HG03469 (cell line): ENCODE measurements around the gene PPP2R5C.
A peak's percentile ranks its signal among the peaks of the same experiment; 100 is the strongest.
"Not testable (repeated sequence)": the region's sequence is repeated elsewhere in the genome, so short reads cannot be mapped to it uniquely, and the experiment has no call there.

Source experiments
- ATAC-seq: cut with Tn5 transposase; IDR thresholded peaks from one replicate; pipeline ENCODE4 v1.9.1; 2021; ENCODE audit warnings: mild to moderate bottlenecking, moderate library complexity, moderate number of reproducible peaks; ENCODE audit not compliant: unreplicated experiment

The PPP2R5C gene

DNA sequence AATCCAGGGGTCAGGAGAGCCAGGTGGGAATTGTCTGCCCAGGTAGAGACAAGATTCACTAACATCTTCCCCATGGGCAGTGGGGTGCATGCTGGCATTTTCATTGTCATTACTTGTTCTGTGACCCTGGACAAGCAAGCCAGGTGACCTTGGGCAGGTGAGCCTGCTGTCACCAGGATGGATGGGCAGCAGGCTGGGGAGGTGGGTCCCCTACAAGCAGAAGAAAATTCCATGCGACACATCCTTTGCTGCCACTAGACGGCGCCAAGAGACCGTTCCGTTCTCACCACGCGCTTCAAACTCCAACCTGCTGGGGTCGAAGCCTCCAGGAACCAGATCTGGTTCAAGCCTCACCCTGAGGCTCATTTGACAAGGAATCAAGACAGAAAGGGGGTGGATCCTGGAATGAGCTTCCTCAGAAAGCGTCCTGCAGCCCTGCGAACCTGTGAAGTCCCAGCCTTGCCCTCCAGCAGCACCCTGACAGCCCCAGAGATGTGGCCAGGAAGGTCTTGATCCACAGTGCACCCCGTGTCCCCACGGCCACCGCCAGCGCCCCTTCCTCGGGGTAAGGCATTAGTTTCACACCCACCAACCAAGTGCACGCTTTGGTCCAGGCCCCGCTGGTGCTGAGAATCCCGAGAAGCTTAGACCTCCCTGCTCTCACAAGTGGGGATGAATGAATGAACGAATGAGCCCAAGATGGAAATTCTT lies 199.7 kb downstream of the PPP2R5C start:
- ATAC-seq, result no peak

DNA sequence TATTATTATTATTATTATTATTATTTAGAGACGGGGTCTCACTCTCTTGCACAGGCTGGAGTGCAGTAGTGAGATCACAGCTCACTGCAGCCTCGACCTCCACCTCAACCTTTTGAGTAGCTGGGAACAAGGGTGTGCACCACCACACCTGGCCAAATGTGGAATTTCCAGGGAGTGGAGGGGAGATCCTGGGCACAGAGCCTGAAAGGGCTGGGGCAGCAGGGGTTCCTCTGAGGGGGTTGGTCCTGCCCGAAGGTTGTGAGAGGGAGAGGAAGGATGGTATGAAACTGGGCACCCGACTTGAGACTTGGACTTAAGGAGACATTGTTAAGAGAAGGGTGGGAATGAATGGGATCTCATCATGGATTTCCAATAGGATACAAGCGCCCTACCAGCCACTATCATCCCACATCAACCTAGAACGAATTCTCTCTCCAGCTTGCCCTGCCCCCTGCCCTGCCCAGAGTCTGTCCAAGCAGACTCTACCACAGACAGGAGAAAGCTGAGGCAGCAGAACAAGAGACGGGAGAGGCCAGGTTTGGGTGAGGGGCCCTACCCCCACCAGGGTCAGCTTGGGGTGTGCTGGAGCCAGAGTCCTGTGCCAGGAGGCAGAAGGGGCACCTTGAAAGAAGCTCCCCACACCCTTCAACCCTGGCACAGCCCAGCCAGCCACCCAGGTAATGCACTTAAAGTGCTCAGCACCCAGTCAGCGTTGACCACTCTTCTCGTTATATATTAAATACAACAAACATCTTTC lies 200.4 kb downstream of the PPP2R5C start:
- ATAC-seq, result no peak

- ATAC-seq, result no peak
These were observed 201.0 kb downstream of the PPP2R5C start for GRCh38 chr14:101962503-101962874.

DNA sequence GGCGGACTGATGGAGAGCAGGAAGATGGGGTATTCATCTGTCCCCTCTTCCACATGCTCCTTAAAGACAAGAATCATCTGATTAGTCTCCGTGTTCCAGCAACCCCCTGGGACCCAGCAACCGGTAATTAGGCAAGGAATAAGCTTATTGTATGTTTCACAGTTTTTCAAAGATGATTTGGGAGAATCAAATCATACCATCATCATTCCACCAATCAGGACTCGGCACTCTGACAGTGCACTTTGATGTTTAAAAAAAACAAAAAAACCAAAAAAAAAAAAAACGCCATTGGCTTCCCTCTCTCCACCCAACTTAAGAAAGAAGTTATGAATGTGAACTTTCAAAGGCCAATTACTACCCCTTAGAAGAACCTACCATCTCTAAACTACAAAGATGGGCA lies 201.5 kb downstream of the PPP2R5C start:
- no peak for ATAC-seq

DNA sequence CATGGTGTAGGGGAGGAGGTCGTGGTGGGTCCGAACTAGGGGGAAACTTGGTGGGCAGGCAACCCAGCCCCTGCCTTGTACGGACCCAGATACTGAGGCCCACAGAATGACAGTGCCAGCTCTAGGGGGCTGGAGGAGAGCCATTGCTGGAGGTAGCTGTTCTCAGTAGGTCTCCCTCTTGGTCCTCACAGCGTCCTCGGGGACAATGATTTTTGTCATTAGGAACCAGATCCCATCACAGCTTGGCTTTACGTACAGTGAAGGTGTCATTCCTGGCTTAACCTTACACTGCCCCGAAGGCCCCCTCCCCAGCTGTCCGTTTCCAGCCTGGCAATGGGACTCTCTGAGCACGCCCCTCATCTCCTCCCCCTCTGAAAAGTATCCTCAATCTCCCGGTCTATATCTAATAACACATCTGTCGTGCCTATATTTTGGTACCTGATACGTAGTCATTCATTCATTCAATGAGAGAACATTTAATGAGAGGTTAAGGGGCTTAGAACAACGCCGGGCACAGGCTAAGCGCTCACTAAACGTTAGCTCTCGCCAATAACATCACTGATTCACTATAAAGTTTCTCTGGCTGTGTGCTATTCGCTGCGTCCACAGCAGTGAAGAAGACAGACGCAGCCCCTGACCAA lies 202.3 kb downstream of the PPP2R5C start:
- ATAC-seq, result no peak

GRCh38 chr14:101964297-101965180 lies 203.0 kb downstream of the PPP2R5C start, which contains the start of gene DYNC1H1:
Gene DYNC1H1 (plus strand): TSS chr14:101964573. CDS start chr14:101964692, 119 bp downstream.
- peak; percentile 71 for ATAC-seq

DNA sequence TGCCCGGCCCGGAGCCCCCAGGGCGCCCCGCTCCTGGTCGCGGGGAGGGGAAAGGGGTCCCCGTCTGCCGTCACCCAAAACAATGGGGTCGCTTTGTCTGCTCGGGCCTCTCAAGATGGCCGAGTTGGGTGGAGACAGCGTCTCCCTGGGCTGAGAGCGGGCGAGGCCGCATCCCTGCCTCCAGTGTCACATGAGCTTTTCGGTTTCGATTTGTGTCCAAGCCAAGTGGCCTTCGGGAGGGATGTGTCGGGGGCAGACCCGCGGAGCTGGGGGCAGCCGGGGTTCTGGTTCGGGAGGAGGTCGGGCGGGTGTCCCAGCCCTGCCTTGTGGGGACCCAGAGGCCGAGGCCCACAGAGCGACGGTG lies 203.7 kb downstream of the PPP2R5C start:
- ATAC-seq, result peak; percentile 22

GRCh38 chr14:101965770-101966722 lies 204.5 kb downstream of the PPP2R5C start:
- no peak for ATAC-seq

GRCh38 chr14:101966742-101967141 lies 205.2 kb downstream of the PPP2R5C start:
- ATAC-seq, result no peak

GRCh38 chr14:101968186-101968585 lies 206.7 kb downstream of the PPP2R5C start:
- no peak for ATAC-seq

DNA sequence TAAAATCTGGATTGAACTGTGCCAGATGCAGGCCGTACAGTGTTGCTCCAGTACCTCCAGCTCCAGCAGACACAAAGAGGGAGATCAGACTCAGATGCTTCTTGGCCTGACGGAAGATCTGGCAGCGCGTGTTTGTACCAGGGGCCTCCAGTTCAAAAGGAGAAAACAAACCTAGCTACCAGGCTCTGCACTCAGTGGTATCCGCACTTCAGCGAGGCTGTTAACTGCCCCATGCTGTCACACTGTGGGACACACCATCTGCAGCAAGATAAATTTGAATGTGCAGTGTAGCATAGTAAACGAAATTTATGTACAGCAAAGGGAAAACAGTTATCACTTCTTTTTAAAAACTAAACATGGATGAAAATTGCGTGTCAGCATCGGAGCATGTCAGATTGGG lies 208.0 kb downstream of the PPP2R5C start:
- ATAC-seq, result no peak

GRCh38 chr14:101970830-101971400 lies 209.4 kb downstream of the PPP2R5C start:
- no peak for ATAC-seq

- ATAC-seq, result not testable (repeated sequence)
These were observed 209.9 kb downstream of the PPP2R5C start for GRCh38 chr14:101971458-101971857.

DNA sequence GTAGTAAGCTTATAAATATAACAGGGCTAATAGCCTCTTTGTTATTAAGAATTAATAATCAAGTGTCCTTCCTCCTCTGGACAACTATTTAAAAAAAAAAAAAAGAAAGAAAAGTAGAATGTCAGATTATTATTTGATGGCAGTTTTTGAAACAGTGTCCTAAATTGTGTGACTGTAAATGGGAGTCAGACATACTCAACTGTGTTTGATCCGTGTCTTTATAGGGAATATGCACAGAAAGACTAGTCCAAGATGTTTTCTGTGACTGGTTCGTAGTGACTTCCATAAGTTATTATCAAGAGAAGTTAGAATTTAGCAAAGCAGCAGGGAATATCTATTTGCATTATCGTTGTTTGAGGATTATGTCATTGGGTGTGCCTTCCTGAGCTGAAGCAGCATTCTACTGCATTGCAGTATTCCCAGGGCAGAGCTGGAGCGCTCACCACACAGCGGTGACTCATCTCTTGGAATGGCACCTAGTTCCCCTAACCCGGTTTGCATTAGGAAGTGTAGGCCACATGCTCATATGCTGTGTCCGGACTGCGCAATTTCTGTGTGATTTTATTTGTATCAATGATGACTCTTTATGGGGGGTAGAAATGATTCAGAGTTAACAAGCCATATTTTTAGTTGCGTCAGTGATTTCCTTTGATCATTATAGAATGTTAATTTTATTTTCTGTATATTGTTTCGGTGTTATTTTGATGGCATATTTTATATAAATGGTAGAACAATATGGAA lies 210.8 kb downstream of the PPP2R5C start:
- no peak for ATAC-seq

DNA sequence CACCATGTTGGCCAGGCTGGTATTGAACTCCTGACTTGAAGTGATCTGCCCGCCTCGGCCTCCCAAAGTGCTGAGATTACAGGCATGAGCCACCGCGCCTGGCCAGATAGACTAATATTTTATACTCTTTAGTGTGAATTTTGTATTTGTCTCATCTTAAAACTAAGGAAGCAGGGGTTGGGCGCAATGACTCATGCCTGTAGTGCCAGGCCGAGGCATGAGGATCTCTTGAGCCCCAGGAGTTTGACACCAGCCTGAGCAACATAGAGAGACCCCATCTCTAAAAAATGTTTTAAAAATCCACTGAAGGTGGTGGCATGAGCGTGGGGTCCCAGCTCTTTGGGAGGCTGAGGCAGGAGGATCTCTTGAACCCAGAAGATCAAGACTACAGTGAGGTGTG lies 211.8 kb downstream of the PPP2R5C start:
- no peak for ATAC-seq

- no peak for ATAC-seq
These were observed 213.7 kb downstream of the PPP2R5C start for GRCh38 chr14:101975231-101975630.
